AG04449 (cell line): Measurements from ENCODE around the gene TPRG1L.

ENCODE experiments used
- CTCF ChIA-PET: fragments of 350-600 bp; formaldehyde crosslinking; extraction: SDS; loops from one replicate; lab custom pipeline; 2021; ENCODE audit warnings: antibody characterized with exemption; lab: Yijun Ruan, JAX
- POLR2A ChIA-PET: fragments of 400-600, 350-600 bp; formaldehyde crosslinking; extraction: SDS; loops from one replicate; lab custom pipeline; 2020; ENCODE audit warnings: antibody characterized with exemption, inconsistent platforms; lab: Yijun Ruan, JAX
- DNase-seq: peaks from one replicate; pipeline ENCODE4 v3.0.0-alpha.2; 2010; ENCODE audit warnings: low read depth, low spot score
- H3K4me3 ChIP-seq: 2 replicates; pipeline ENCODE4 v1.5.1; 2011; ENCODE audit warnings: low read depth, mild to moderate bottlenecking, control low read depth, low read length
- CTCF ChIP-seq: IDR thresholded peaks from one replicate; pipeline ENCODE4 v1.5.1; 2011; ENCODE audit warnings: mild to moderate bottlenecking, moderate library complexity, low read length, control low read depth, inconsistent platforms; ENCODE audit not compliant: insufficient read depth; ENCODE audit errors: missing control alignments

The TPRG1L gene

DNA sequence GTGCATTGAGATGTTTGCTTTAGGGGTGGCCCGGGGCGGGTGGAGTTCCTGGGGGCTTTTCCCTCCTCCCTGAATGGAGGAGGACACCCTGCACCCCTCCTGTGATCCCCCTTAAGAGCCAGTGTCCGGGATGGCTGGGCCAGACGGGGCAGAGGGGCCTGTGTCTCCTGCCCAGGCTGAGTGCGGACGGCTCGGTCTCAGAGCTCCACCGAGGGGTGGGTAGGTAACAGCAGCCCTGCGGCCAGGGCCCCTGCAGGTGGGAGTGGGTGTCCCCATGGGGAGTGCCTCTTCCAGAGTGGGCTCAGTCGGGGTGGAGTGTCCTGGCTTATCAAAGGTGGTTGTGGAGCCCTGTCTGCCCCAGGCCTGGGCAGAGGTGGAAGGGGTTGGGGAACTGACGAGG lies 50.6 kb downstream of the TPRG1L start:
- TF ChIP-seq CTCF: no peak
- CTCF ChIA-PET: no interaction called here
- POLR2A ChIA-PET: no interaction called here
- DNase-seq: no peak
- H3K4me3 ChIP-seq: no peak overlapping the region

GRCh38 chr1:3676581-3677470 lies 52.0 kb downstream of the TPRG1L start:
- POLR2A ChIA-PET: no interaction called here
- no peak for DNase-seq
- no peak for TF ChIP-seq CTCF
- CTCF ChIA-PET: no interaction called here
- H3K4me3 ChIP-seq: no peak overlapping the region

GRCh38 chr1:3677484-3677883 lies 52.7 kb downstream of the TPRG1L start:
- ChIA-PET CTCF (no interaction called here), POLR2A (no interaction called here)
- TF ChIP-seq CTCF: no peak
- H3K4me3 ChIP-seq: no peak overlapping the region
- DNase-seq: no peak

DNA sequence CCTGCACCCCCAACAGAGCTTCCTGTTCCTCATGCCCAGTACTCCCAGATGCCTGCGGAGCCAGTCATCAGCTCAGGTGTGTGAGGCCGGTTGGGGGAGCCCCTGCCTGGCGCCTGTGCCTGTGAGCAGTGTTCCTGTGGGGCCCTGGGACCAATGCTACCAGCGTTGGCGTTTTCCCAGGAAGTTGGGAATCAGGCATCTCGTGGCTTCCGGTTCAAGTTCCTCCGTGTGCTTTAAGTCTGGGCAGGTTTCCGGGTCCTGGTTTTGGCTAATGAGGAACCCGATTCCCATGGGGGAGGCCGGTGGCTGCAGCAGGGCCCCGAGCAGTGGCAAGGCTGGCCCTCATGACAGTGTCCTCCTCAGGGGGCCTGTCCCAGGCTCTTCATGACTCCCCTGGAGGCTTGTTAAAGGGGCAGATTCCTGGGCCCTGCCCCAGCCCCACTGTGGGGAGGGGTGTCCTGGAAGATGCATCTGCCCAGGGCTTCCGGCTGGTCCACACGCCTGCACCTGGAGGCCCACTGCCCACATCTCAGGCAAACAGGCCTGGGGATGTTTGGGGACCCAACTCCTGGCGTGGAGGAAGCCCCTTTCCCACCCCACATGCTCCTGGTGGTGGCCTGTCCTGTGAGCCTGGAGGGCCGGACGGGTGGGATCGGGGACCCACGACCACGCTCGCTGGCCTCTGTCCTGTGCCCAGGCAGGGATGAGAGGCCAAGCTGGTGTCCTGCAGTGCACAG lies 53.7 kb downstream of the TPRG1L start:
- DNase-seq: no peak
- ChIA-PET POLR2A (no interaction called here), CTCF (no interaction called here)
- H3K4me3 ChIP-seq: no peak overlapping the region
- TF ChIP-seq CTCF: no peak

DNA sequence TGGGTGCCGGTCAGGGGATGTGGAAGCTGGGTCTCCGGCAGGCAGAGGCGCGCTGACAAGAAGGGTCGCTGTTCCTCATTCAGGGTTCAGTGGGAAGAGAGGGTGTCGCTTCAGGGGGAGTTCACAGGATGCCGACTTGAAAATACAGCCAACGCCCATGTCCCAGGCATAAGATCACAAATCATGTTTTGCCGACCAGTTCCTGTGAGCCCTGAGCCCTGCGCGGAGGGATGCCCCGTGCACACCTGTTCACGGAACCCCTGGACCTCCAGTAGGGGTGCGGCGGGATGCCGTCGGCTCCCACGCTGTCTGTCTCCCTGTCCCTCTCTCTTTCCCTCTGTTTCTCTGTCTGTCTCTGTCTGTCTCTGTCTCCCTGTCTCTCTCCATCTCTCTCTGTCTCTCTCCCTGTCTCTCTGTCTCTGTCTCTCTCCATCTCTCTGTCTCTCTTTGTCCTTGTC lies 54.3 kb downstream of the TPRG1L start:
- H3K4me3 ChIP-seq: no peak overlapping the region
- DNase-seq: no peak
- no peak for TF ChIP-seq CTCF
- POLR2A ChIA-PET: no interaction called here
- CTCF ChIA-PET: no interaction called here
